ENCODE measurements around the gene PRF1. TPM values are rescaled to one million over a fixed set of nuclear protein-coding genes. Genes with fewer than 3 reads are reported as not detected.

The PRF1 gene
- total and polyA plus RNA-seq, 2 donors (not counting 1 experiment from before 2014, with no cell fraction given): not detected

GRCh38 chr10:70613941-70614340 is 11.4 kb upstream of the PRF1 start:
- Histone ChIP-seq H3K9ac (ENCODE audit: insufficient read depth, low read length) (no peak overlapping the region), H3K79me2 (ENCODE audit: control insufficient read depth, insufficient read depth, low read length) (no peaks in the 10 kb centered on the region), H3K27me3 (ENCODE audit: control insufficient read depth, insufficient read depth, low read length) (no peaks in the 10 kb centered on the region), H2AFZ (ENCODE audit: low read length) (no peak overlapping the region), H3K4me3 (replicated peaks in 1 of 4; ENCODE audit: control extremely low read depth in 1 of 4, insufficient read depth in 1 of 4, low read depth in 3 of 4, low read length in 4 of 4) (no peak overlapping the region), H3K4me1 (ENCODE audit: control insufficient read depth, extremely low read depth, insufficient read depth, low read length) (no peaks in the 10 kb centered on the region), H4K20me1 (ENCODE audit: control insufficient read depth, extremely low read depth, insufficient read depth, low read length) (no peaks in the 10 kb centered on the region), H3K36me3 (ENCODE audit: control insufficient read depth, insufficient read depth, low read length) (no peaks in the 10 kb centered on the region), H3K9me3 (ENCODE audit: control insufficient read depth, insufficient read depth, low read depth, low read length) (no peaks in the 10 kb centered on the region), H3K27ac (ENCODE audit: insufficient read depth, low read length) (no peak overlapping the region), H3K4me2 (ENCODE audit: extremely low read depth, insufficient read depth, low read length) (no peak overlapping the region)
- no peak for TF ChIP-seq CTCF (conservative IDR thresholded peaks at IDR 0.05 in 1 of 2, IDR thresholded peaks at IDR 0.05 in 1 of 2; ENCODE audit: low read depth in 1 of 2, low read length in 2 of 2)
- TF ChIP-seq EZH2 (IDR thresholded peaks at IDR 0.05; ENCODE audit: low read length, missing control alignments): no peak
- no peak for DNase-seq (ENCODE audit: low read depth in 2 of 2)

GRCh38 chr10:70607936-70608335 is 5.4 kb upstream of the PRF1 start:
- TF ChIP-seq CTCF (conservative IDR thresholded peaks at IDR 0.05 in 1 of 2, IDR thresholded peaks at IDR 0.05 in 1 of 2; ENCODE audit: low read depth in 1 of 2, low read length in 2 of 2): no peak
- TF ChIP-seq EZH2 (IDR thresholded peaks at IDR 0.05; ENCODE audit: low read length, missing control alignments): no peak
- no peaks in the 10 kb centered on the region for H3K27me3 ChIP-seq (ENCODE audit: control insufficient read depth, insufficient read depth, low read length)
- H3K27ac ChIP-seq (ENCODE audit: insufficient read depth, low read length): no peak overlapping the region
- H2AFZ ChIP-seq (ENCODE audit: low read length): no peak overlapping the region
- H3K36me3 ChIP-seq (ENCODE audit: control insufficient read depth, insufficient read depth, low read length): no peaks in the 10 kb centered on the region
- no peaks in the 10 kb centered on the region for H3K4me1 ChIP-seq (ENCODE audit: control insufficient read depth, extremely low read depth, insufficient read depth, low read length)
- H3K4me2 ChIP-seq (ENCODE audit: extremely low read depth, insufficient read depth, low read length): no peak overlapping the region
- no peak overlapping the region for H3K4me3 ChIP-seq (replicated peaks in 1 of 4; ENCODE audit: control extremely low read depth in 1 of 4, insufficient read depth in 1 of 4, low read depth in 3 of 4, low read length in 4 of 4)
- H3K9me3 ChIP-seq (ENCODE audit: control insufficient read depth, insufficient read depth, low read depth, low read length): no peaks in the 10 kb centered on the region
- no peak overlapping the region for H3K9ac ChIP-seq (ENCODE audit: insufficient read depth, low read length)
- H4K20me1 ChIP-seq (ENCODE audit: control insufficient read depth, extremely low read depth, insufficient read depth, low read length): no peaks in the 10 kb centered on the region
- DNase-seq (ENCODE audit: low read depth in 2 of 2): no peak
- H3K79me2 ChIP-seq (ENCODE audit: control insufficient read depth, insufficient read depth, low read length): no peaks in the 10 kb centered on the region

- DNase-seq (ENCODE audit: low read depth in 2 of 2): no peak
- H3K9me3 ChIP-seq (ENCODE audit: control insufficient read depth, insufficient read depth, low read depth, low read length): no peaks in the 10 kb centered on the region
- no peak overlapping the region for H3K9ac ChIP-seq (ENCODE audit: insufficient read depth, low read length)
- no peak overlapping the region for H2AFZ ChIP-seq (ENCODE audit: low read length)
- no peaks in the 10 kb centered on the region for H4K20me1 ChIP-seq (ENCODE audit: control insufficient read depth, extremely low read depth, insufficient read depth, low read length)
- no peaks in the 10 kb centered on the region for H3K27me3 ChIP-seq (ENCODE audit: control insufficient read depth, insufficient read depth, low read length)
- H3K4me1 ChIP-seq (ENCODE audit: control insufficient read depth, extremely low read depth, insufficient read depth, low read length): no peaks in the 10 kb centered on the region
- H3K4me3 ChIP-seq (replicated peaks in 1 of 4; ENCODE audit: control extremely low read depth in 1 of 4, insufficient read depth in 1 of 4, low read depth in 3 of 4, low read length in 4 of 4): no peak overlapping the region
- H3K27ac ChIP-seq (ENCODE audit: insufficient read depth, low read length): no peak overlapping the region
- no peaks in the 10 kb centered on the region for H3K79me2 ChIP-seq (ENCODE audit: control insufficient read depth, insufficient read depth, low read length)
- H3K36me3 ChIP-seq (ENCODE audit: control insufficient read depth, insufficient read depth, low read length): no peaks in the 10 kb centered on the region
- no peak overlapping the region for H3K4me2 ChIP-seq (ENCODE audit: extremely low read depth, insufficient read depth, low read length)
- TF ChIP-seq EZH2 (IDR thresholded peaks at IDR 0.05; ENCODE audit: low read length, missing control alignments) (no peak), CTCF (conservative IDR thresholded peaks at IDR 0.05 in 1 of 2, IDR thresholded peaks at IDR 0.05 in 1 of 2; ENCODE audit: low read depth in 1 of 2, low read length in 2 of 2) (no peak)
These were observed 2.6 kb upstream of the PRF1 start for GRCh38 chr10:70605161-70605560.
